Pulmonary artery endothelial cell (primary cell): Measurements from ENCODE around the gene RFLNA. TPM values are rescaled to one million over a fixed set of nuclear protein-coding genes. Genes with fewer than 3 reads are reported as not detected.
"Not testable (repeated sequence)": the region's sequence is repeated elsewhere in the genome, so short reads cannot be mapped to it uniquely, and the experiment has no call there.

Experiments
- DNase-seq: peaks from one replicate; pipeline ENCODE4 v3.0.0-alpha.2; 2011; ENCODE audit warnings: low read depth, low spot score
- total RNA-seq: library from RNA; depleted of rRNA; stranded (reverse); fragments of >200 nt; gene quantifications from 2 replicates; pipeline ENCODE4 v1.2.3, GENCODE V29; 2014

The RFLNA gene
- total RNA-seq, 1 donor from 2014 or later = 23.9 TPM

- DNase-seq = no peak
Observed at GRCh38 chr12:124282287-124282686, 12.6 kb upstream of the RFLNA start.

- no peak for DNase-seq
Observed at GRCh38 chr12:124283326-124283725, 11.6 kb upstream of the RFLNA start.

GRCh38 chr12:124284368-124284767 lies 10.5 kb upstream of the RFLNA start:
- no peak for DNase-seq

- no peak for DNase-seq
Observed at GRCh38 chr12:124286414-124286813, 8.5 kb upstream of the RFLNA start.

- DNase-seq = no peak
Observed at GRCh38 chr12:124286971-124287370, 7.9 kb upstream of the RFLNA start.

GRCh38 chr12:124289634-124290600 lies 5.0 kb upstream of the RFLNA start:
- DNase-seq = no peak

GRCh38 chr12:124292385-124292784 lies 2.5 kb upstream of the RFLNA start:
- no peak for DNase-seq

- no peak for DNase-seq
Observed at GRCh38 chr12:124293286-124294003, 1.4 kb upstream of the RFLNA start.

- DNase-seq = no peak
Observed at GRCh38 chr12:124295431-124296058, 652 bp downstream of the RFLNA start.

GRCh38 chr12:124296295-124296915 lies 1.5 kb downstream of the RFLNA start:
- no peak for DNase-seq

- DNase-seq = no peak
Observed at GRCh38 chr12:124296916-124297351, 2.0 kb downstream of the RFLNA start.

GRCh38 chr12:124297389-124297788 lies 2.5 kb downstream of the RFLNA start:
- no peak for DNase-seq

GRCh38 chr12:124297856-124298255 lies 3.0 kb downstream of the RFLNA start:
- DNase-seq = no peak

GRCh38 chr12:124298685-124299410 lies 4.0 kb downstream of the RFLNA start:
- no peak for DNase-seq

GRCh38 chr12:124299628-124300388 lies 4.9 kb downstream of the RFLNA start:
- DNase-seq = no peak

- DNase-seq = not testable (repeated sequence)
Observed at GRCh38 chr12:124300657-124301056, 5.8 kb downstream of the RFLNA start.

- no peak for DNase-seq
Observed at GRCh38 chr12:124301084-124301654, 6.3 kb downstream of the RFLNA start.

GRCh38 chr12:124302241-124302806 lies 7.4 kb downstream of the RFLNA start:
- no peak for DNase-seq
